ENCODE data around the gene RPL5. TPM values are rescaled to one million over a fixed set of nuclear protein-coding genes. Genes with fewer than 3 reads are reported as not detected.

The RPL5 gene
- total RNA-seq, 1 donor from 2014 or later, result 601 TPM

DNA sequence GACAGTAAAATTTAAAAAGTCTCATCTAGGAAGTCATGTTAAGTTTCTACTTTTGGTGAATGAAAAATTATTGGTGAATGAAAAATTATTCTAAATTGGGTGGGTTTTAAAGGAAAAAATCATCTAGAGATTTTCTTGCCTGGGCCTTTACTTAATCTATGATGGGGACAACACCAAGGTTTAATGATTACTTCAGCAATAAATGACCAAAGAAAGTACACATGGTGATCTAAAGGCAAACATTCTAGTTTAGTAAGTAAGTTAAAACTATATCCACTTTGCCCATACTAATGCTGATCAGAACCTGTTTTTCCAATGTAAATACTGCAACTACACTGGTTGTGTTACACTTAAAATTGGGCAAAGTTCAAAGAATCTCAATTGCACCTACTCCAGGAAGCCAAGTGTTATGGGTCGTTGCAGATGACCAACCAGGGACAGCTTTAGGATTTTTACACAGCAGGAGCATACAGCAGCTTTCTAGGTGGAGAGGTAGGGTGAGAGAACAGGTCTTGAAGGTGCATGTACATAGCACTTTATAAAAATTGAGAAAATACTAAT lies 14.6 kb upstream of the RPL5 start:
- DNase-seq (ENCODE audit: missing footprints) (no peak), ATAC-seq (no peak)
- intact Hi-C loops (cut with DNase I), result no loop called here

DNA sequence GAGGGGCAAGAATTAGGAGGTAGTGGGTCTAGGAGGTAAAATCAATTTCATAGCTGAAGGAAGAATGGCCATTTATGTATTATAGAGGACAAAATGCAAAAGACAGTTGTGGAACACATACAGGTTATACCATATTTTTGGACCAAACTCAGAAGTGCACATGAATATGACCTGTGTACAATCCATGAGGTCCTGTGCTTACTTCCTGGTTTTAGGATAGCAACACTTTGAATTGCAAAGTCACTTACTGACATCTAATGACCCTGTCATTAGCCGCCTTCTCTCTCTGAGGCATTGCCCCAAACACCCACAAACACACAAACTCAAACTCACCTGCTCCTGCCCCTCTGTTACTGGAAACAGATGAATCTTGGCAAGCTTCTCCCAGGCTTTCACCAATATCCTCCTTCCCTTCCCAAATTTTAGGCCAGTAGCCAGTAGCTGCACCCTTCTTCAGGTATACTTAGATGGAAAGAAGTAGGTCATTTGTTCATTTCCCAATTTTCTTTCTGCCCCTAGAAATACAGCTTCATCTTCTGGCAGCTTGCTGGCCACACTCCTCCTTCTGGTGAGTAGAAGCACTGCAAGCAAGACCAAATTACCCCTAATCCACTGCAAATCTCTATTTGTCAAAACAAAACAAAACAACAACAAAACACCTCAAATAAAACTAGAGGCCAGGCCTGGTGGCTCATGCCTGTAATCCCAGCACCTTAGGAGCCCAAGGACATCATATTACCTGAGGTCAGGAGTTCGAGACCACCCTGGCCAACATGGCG lies 13.7 kb upstream of the RPL5 start:
- ATAC-seq, result no peak
- DNase-seq (ENCODE audit: missing footprints), result no peak
- intact Hi-C loops (cut with DNase I), result loop anchor here (1.0 kb wide), 1 partner anchor 69 kb away; no protein-coding TSS in a partner anchor

DNA sequence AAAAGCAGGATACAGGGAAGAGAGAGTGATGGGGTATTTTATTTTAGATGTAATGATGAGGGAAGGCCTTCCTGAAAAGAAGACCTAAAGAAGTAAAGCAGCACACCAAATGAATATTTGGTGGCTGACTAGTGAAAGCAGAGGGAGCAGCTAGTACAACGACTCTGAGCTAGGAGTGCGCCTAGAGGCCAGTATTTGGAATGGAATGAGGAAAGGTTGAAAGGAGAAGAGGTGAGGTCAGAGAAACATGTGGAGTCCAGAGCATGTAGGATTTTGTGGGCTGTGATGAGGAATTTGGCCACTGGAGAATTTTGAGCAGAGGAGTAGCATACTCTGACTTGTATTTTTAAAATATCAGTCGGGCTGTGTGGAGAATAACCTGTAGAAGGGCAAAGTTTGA lies 11.8 kb upstream of the RPL5 start:
- DNase-seq (ENCODE audit: missing footprints) (no peak), ATAC-seq (no peak)
- intact Hi-C loops (cut with DNase I), result no loop called here

DNA sequence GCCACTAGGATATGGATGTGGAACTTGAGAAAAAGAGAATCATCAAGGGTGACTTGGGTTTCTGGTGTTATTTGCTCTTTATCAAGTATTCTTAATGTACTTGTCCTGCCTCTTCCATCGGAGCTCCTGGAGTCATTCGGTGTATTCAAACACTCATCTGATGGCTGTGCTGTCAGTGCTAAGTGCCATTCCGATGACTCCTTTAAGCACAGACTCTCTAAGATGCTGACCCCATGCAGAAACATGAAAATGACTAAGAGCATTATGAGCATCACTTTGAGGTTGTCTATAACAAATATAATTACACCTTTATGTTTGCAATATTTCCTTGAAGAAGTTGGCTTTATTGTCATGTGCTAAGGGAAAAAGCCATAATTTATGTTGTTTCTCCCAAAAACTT lies 11.3 kb upstream of the RPL5 start:
- ATAC-seq (no peak), DNase-seq (ENCODE audit: missing footprints) (no peak)

DNA sequence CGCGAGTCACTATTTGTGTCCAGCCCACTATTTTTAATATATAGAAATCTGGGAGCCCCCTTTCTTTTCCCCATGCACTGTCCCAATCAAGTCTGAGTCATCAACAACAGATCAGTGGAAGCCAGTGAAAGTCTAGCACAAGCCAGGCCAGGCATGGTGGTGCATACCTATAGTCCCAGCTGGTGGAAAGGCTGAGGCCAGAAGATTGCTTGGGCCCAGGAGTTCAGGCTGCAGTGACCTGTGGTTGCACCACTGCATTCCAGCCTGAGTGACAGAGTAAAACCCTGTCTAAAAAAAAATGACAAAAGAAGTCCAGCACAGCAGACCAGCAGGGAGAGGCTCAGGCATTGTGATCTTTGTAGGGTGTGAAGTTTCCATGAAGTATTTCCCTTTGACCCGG lies 9.0 kb upstream of the RPL5 start:
- intact Hi-C loops (cut with DNase I), result no loop called here
- DNase-seq (ENCODE audit: missing footprints), result no peak
- ATAC-seq, result no peak

More for the DNA sequence above, 11.3 kb upstream of the RPL5 start:
- intact Hi-C loops (cut with DNase I), result no loop called here

- intact Hi-C loops (cut with DNase I), result no loop called here
- ATAC-seq, result no peak
Measured at GRCh38 chr1:92826792-92827191, 5.0 kb upstream of the RPL5 start.

DNA sequence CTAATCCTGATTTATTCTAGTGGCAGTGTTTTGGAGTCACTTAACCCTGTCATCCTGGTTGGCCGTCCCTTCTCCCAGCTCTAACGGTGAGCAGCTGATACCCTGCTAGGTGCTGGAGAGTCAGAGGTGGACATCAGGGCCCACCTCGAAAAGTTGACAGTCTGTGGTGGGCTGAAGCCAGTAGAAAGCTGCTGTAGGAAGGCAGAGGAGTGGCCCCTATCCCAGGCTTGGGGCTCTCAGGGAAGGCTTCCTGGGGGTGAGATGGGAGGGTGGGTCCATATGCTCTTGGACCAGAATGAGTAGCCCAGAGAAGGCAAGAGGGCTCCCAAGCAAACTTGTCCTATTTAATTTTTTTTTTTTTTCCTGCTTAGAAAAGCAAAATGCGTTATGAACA lies 475 bp upstream of the RPL5 start:
- intact Hi-C loops (cut with DNase I), result loop anchor here (5.0 kb wide), 1 partner anchor 84 kb away; no protein-coding TSS in a partner anchor
- no peak for DNase-seq (ENCODE audit: missing footprints)
- no peak for ATAC-seq

More at GRCh38 chr1:92826792-92827191, 5.0 kb upstream of the RPL5 start:
- DNase-seq (ENCODE audit: missing footprints), result no peak

- peak; percentile 2 for ATAC-seq
- DNase-seq (ENCODE audit: missing footprints), result no peak
- intact Hi-C loops (cut with DNase I), result loop anchor here (5.0 kb wide), 1 partner anchor 85 kb away; no protein-coding TSS in a partner anchor
Measured at GRCh38 chr1:92832537-92833114, 786 bp downstream of the RPL5 start.

GRCh38 chr1:92833840-92834239 lies 2.0 kb downstream of the RPL5 start:
- ATAC-seq (no peak), DNase-seq (ENCODE audit: missing footprints) (no peak)
- intact Hi-C loops (cut with DNase I), result loop anchor here (5.0 kb wide), 1 partner anchor 87 kb away; no protein-coding TSS in a partner anchor

- intact Hi-C loops (cut with DNase I), result loop anchor here (5.0 kb wide), 1 partner anchor 87 kb away; no protein-coding TSS in a partner anchor
Measured at GRCh38 chr1:92834617-92835016, 2.8 kb downstream of the RPL5 start.

GRCh38 chr1:92837062-92837461 lies 5.2 kb downstream of the RPL5 start:
- DNase-seq (ENCODE audit: missing footprints), result no peak
- no peak for ATAC-seq
- intact Hi-C loops (cut with DNase I), result no loop called here

More at GRCh38 chr1:92834617-92835016, 2.8 kb downstream of the RPL5 start:
- ATAC-seq, result no peak
- DNase-seq (ENCODE audit: missing footprints), result no peak

DNA sequence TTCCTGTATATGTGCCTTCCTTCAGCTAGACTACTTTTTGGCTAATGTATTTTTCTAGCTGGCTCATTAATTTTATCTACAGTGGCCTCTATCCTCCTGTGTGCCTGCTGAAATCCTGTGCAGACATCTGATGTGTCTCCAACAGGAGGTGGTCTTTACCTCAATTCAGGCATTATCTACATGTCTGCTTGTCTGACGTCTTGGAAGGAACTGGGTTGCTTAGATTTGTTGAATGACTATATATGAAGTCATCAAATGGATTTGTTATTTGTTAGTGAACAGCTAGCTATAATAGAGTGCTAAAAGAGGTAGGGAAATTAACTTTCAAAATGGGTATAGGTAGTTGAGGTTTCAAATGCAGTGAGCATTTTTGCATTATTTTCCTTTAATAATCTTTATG lies 6.7 kb downstream of the RPL5 start:
- ATAC-seq (no peak), DNase-seq (ENCODE audit: missing footprints) (no peak)
- intact Hi-C loops (cut with DNase I), result no loop called here

DNA sequence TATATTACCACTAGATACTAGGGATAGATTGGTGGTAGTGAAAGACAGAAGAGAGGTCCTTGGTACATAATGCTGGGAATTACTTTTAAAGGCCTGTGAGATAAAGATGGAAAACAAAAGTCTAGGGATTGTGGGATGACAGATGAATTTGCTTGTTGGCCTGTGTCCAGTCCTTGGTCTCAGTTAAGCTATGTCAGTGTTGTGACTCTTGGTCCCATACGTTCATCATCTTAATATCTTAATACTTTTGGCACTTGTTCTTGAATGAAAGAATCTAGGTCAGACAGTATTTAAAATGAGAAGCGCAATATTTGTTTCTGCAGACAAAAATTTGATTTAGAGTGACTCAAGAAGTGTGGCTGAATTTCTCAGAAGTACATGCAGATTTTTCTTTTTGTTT lies 7.6 kb downstream of the RPL5 start:
- intact Hi-C loops (cut with DNase I), result no loop called here
- ATAC-seq, result no peak
- DNase-seq (ENCODE audit: missing footprints), result no peak

GRCh38 chr1:92840600-92840999 lies 8.8 kb downstream of the RPL5 start:
- no peak for ATAC-seq
- DNase-seq (ENCODE audit: missing footprints), result no peak
- intact Hi-C loops (cut with DNase I), result no loop called here

DNA sequence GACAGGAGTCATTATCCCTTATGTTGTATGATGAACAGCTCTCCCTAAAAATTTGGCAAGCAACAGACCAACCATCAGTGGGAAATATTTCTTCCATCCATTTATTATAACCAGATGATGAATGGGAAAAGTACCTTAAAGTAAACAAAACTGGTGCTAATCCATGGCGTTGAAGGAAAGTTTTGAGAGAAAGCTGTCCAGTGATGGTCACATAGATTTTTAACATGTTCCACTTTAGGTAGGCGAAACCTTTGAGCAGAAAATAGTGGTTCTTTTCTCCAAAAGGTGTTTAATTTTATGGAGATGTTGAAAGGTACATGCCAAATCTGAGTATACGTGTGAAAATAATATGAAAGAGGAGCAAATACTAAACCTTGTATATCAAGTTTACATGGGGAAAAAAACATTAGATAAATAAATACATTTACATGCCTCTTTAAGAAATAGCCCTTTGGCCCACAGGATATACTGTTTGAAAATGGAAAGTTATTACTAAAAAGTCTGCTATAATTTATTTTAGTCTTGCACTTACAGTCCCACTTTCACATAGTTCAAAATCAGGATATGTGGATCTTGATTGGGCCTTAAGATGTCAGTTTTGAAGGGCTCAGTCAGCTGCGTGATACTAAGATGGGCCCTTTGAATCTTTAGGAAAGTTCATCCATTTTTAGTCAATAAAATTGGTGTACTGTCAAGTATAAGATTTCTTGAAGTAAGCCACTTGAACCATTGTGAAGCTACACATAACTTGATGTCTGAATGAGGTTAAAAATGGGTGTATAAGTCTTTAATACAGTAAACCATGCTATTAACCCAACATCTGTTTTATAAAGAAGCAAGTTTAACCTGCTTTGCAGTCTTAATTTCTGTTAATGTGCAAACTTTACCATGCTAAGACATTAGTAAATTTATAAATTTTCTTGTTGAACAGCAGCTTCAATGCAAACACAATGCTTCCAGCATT lies 10.5 kb downstream of the RPL5 start:
- intact Hi-C loops (cut with DNase I), result no loop called here
- no peak for DNase-seq (ENCODE audit: missing footprints)
- no peak for ATAC-seq

DNA sequence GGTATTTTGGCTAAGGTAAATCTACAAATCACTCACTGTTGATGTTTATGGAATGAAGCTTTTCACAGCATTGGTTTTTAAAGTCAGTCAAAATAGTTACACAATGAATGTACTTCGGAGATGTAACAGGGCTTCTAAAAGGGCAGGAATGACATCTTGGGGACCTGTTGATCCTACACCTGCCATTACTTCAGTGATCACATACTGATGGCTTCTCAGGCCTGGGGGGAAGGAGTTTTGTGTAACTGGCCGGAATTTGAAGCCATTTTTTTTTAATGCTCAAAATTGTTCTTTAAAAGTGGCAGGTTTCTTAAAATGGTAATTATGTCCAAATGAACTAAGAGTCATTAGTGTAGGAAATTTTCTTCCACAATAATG lies 11.2 kb downstream of the RPL5 start:
- DNase-seq (ENCODE audit: missing footprints), result no peak
- intact Hi-C loops (cut with DNase I), result no loop called here
- ATAC-seq, result no peak

- DNase-seq (ENCODE audit: missing footprints), result no peak
- ATAC-seq, result no peak
- intact Hi-C loops (cut with DNase I), result no loop called here
Measured at GRCh38 chr1:92843429-92844352, 11.9 kb downstream of the RPL5 start.

GRCh38 chr1:92844439-92844838 lies 12.6 kb downstream of the RPL5 start:
- no peak for DNase-seq (ENCODE audit: missing footprints)
- intact Hi-C loops (cut with DNase I), result no loop called here
- ATAC-seq, result no peak

All from Right ventricle myocardium inferior (tissue), 1 donor.